COLO829 (cell line): ENCODE data around the gene ARNT2.
"Not testable (repeated sequence)": the region's sequence is repeated elsewhere in the genome, so short reads cannot be mapped to it uniquely, and the experiment has no call there.

Source experiments
- DNase-seq: peaks from one replicate; pipeline ENCODE4 v3.0.0; 2012; ENCODE audit warnings: low spot score

ARNT2 gene

DNA sequence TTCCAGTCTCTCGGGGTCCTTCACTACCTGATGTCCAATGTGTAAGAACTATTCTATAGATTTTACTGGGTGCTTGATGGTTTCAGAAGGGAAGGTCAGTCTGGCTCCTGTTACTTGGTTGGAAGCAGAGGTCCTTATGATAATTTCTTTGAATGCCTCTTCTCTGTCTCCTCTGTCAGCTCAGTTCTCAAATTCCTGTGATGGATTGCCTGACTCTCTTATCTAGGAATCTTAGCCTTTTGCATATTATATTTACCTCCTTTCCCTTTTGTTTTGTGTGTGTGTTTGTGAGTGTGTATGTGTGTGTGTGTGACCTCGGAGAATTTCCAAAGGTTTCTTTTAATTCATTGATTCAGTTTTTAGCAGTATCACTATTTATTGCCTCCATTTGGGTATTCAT lies 88.2 kb downstream of the ARNT2 start:
- DNase-seq, result no peak

DNA sequence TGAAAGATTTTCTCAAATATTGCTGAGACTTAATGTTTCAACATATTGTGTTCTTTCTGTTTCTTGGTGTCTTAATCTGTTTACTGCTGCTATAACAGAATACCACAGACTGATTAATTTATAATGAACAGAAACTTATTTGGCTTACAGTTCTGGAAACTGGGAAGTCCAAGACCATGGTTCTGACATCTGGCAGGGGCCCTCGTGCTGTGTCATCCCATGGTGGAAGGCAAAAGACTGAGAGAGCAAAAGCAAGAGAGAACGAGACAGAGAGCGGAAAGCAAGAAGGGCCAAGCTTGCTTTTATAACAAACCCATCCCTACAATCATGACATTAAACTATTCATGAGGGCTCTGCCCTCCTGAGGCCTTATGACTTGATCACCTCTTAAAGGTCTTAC lies 88.7 kb downstream of the ARNT2 start:
- no peak for DNase-seq

DNA sequence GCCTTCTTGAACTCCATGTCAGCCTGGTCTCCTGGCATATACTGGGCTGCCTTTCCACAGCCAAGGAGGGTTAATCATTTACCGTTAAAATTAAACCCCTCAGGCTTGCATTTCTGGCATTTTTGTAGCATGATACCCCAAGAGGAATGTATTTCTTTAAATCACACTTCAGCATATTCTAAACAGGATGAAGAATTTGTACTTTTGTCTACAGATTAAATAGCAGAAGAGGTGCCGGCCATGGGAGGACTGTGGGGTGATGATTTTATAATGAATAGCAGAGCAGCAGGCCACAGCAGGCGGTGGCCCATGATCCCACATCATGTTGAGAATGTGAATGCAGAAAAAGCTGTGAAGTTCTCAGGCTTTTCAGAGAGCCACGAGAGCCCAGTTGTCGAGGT lies 90.2 kb downstream of the ARNT2 start:
- no peak for DNase-seq

DNA sequence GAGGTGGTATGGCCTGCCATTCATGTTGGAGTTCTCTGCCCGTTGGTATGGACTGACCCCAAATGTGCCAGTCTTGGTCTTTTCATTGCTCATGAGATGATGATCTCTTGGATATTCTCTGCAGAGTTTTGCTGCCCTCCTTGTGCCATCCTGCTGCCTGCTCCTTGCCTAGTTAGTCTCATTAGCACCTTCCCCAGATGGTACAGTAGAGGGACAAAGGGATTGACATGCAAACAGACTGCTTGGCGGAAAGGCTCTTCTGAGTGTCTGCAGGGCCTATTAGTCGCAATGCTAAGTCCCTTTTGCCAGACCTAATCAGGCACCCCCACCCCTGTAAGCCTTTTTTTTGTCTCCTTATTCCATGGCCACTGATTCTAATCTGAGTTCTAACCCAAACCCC lies 90.6 kb downstream of the ARNT2 start:
- no peak for DNase-seq

DNA sequence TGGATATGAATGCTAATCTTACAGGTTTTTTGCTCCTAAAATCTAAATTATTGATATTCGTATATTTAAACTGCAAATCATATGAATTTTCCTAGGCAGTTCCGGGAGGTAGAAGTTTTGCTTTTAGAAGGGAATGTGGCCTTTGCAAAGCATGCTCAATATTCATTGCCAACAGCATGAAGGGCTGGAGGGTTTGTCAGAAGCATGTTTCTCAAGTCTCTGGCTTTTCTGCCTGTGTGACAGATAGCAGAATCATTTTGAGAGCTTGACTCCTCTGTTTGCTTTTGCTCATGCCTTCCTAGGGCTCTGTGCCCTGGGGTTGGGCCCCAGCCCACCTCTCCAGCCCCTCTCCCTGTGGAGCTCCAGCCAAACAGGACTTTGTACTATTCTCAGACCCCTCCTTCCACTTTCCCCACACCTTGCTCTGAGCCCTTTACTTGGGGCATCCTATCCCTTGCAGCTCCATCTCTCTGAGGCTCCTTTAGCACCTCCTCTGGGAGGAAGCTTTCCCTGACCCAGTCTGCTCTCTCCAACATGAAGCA lies 91.3 kb downstream of the ARNT2 start:
- DNase-seq, result no peak

DNA sequence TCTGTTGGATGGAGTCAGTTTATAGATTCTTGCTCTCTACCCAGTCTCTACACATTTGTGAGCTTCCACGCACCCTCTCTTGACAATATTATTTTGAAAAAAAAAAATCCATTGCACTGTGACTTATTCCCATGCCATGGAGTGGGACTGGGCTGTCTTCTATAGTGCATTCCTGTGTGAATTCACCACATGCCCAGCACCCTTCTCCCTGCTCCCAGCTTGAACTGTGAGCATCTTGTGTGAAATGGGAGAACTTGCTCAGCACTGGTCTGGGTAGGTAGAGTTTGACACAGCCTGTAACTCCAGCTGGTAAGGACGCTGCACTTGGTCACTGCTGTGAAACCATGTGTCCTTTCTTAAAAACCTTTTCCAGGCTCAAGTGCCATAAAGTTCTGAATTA lies 91.9 kb downstream of the ARNT2 start:
- DNase-seq, result no peak

DNA sequence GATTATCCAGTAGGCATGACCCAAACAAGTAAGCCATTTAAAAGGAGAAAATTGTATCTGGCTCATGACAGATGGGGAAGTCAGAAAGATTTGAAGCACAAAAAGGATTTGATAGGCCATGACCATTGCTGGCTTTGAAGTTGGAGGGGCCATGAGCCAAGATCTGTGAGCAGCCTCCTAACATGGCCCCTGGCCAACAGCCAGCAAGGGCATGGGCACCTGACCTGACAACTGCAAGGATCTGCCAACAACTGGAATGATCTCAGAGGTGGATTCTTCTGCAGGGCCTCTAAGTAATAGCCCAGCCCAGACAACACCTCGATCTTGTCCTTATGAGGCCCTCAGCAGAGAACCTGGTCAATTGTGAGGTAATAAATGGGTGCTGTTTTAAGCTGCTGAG lies 93.0 kb downstream of the ARNT2 start:
- no peak for DNase-seq

DNA sequence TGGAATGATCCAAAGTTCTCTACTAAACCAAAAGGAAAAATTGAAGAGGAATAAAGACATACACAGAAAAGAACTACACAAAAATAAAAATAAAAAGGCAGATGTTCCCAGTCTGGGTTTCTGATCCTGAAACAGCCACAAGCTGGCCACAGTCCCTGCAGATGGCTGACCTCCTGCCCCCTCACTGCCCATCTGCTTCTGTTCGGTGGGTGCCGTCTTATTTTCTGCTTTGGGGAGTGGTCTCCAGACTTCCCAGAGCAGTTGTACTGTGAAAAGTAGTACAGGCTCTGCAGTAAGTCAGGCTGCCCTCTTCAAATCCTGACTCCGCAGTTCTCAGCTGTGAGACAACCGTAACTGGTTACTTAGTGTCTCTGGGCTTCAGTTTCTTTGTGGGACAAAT lies 94.5 kb downstream of the ARNT2 start:
- DNase-seq, result no peak

DNA sequence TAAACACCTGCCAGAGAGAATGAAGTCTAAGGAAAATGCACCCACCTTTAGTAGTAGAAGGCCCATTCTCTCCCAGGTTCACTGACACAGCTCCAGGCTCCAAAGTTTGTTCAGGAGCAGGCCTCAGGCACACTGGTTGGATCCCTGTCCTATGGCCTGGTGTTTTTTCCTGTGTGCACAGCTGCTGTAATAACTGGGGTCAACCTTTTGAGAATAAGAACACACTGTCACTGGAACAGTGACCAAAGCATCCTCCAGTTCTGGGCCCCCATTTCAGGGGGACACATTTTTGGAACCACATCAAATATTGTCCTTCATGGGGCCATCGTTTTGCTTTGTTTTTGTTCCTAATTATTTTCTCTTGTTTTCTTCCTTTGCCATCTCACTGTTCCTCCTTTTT lies 95.8 kb downstream of the ARNT2 start:
- no peak for DNase-seq

DNA sequence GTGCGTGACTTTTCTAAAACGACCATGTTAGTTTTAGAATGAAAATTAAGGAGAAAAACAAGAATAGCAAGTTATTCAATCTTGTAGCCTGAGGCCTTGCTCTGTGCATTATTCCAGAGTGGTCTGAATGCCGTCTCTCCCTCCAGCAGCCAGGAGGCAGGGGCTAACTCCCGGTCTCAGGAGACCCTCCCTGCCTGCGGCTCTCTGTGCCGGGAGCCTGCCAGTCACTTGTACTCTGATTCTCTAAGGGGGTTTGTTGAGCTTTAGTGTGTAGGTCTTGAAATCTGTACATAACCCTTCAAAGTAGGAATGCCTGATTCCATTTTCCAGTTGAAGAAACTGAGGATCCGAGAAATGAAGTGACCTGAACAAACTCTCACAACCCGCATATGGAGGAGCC lies 97.3 kb downstream of the ARNT2 start:
- DNase-seq, result no peak

DNA sequence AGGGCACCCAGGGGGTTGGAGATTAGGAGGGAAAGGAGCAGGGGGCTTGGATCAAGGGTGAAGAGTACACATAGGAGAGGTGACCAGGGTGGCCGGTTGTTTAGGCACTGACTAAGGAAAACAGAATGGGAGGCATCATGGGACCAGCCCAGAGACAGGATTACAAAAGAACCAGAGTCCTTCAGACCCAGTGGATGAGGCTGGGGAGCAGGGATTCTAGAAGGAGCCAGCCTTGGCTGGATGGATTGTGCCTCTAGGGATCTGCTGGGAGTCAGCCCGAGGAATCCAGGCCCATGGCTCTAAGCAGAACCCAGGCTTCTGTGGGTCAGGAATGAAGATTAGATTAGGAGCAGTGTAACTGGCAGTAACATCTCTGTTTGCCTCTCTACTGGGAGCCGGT lies 98.6 kb downstream of the ARNT2 start:
- DNase-seq, result no peak

DNA sequence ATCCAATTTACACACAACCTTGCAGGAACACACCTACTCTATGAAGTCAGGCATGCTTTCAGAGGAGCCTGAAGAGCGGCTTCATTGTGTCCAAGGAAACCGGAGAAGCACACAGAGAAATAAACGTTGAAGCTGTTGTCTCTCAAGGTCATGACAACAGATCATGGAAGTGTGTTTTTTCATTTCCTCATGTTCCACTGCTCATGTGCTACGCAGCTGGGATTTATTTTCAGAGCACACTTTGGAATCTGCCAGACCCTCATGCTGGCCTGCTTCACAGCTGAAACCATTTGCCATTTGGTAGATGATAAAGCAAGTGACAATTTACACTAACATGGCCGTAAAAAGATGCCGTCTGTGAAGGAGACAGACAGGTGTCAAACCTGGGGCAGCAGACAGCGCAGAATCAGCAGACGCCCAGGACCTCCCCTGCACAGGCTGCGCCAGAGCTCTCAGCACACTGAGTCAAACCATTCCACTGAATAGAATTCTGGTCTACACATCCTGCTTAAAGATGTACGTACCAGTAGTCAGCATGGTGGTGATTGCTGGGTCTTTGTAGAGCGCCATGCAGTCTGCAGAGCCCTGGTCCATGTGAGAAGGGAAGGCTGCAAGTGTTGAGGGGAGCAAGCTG lies 99.3 kb downstream of the ARNT2 start:
- no peak for DNase-seq

DNA sequence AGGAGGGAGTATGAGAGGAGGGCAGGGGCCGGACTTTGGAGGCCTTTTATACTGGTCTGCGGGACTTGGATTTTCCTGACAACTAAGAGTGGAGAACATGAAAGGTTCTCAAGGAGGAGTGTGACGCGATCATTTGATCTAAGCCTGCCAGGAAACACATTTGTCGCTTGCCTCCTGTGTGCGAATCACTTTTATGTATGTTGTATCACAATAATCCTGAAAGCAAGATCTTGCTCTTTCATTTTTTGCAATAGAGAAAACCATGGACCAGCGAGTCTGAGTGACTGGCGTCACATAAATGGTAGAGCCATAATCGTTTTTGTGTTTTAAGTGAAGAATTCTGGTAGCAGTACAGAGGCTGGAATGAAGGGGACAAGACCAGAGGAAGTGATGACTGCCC lies 100.7 kb downstream of the ARNT2 start:
- no peak for DNase-seq

DNA sequence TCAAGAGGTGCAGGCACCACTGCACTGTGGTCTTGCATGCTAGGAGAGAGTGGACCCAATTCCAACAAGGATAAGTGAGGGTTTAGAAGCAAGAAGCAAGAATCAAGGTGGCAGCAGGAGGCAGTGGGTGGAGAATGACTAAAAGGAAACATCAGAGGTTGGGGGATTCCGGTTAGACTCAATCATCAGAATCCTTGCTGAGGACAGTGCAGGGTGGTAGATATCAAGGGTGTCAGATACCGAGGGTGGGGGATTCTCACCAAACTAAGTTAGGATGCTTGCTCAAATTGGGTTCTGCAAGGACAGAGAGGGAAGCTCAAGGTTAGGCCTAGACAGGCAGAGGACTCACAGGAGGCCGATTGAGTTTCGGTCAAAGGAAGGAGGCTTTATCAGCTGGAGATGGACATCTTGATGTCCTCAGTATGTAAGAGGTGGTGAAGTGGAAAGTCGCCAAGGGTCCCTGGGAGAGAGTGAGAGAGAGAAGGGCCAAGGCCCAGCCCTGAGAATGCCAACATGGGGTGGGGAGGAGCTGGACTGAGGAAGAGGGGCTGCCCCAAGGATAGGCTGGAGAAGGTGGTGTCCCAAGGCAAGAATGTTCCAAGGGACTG lies 102.2 kb downstream of the ARNT2 start:
- no peak for DNase-seq

DNA sequence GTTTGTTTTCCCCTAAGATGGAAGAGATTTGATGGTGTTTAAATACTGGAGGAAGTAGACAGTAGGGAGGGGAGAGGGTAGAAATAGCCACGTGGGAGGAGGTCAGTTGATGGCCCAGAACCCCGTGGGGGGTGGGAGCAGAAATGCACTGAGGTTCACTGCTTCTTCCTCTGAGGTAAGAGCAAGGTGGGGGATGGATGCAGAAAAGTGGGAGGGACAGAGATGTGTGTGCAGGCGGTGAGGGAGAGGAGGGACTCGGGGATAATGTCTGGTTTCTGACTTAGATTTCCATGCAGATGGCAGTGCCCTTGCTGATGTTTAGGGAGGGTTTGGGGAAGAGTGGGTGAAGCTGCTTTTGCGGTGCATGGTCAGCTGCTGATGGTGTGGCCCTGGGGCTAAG lies 102.9 kb downstream of the ARNT2 start:
- no peak for DNase-seq

DNA sequence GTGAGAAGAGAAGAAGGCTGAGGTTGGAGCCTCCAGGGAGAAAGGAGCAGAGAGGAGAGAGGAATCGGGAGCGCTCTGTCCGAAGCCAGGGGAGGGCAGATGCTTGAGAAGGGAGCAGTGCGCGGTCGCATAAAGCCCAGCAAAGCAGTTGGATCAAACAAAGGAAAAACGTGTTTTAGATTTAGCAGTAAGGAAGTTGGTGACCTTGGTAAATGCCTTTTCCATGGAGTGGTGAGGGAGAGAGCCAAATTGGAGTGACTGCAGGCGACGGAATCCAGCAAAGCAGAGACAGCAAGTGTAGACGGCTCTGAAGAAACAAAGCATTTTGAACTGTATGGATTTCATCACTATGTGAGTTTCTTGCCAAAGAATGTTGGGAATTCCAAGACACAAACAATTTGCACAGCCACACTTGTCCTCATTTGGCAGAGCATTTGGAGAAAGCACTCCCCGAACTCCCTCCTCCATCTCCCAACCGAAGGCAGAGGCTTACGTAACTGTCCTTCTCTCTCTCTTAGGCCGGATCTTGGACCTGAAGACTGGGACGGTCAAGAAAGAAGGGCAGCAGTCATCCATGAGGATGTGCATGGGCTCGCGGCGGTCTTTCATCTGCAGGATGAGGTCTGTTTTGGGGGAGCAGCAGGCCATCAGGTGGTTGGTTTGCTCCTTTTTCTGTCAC lies 103.6 kb downstream of the ARNT2 start:
- DNase-seq, result no peak

DNA sequence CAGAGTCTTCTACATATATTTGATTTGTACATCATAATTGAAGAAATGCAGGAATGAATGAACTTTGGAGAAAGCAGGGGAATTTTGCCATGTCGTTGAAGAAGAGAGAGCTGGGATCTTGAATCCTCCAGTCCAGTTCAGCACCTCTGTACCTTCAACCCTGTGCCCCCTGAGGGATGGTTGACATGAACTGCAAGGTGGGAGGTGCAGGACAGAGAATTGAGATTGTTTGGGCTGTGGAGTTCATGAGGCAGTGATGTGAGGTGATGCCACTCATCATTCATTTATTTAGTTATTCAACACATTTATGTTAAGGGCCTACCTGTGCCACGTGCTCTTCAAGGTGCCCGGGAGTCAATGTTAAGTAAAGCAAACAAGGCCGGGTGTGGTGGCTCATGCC lies 104.6 kb downstream of the ARNT2 start:
- DNase-seq, result no peak

DNA sequence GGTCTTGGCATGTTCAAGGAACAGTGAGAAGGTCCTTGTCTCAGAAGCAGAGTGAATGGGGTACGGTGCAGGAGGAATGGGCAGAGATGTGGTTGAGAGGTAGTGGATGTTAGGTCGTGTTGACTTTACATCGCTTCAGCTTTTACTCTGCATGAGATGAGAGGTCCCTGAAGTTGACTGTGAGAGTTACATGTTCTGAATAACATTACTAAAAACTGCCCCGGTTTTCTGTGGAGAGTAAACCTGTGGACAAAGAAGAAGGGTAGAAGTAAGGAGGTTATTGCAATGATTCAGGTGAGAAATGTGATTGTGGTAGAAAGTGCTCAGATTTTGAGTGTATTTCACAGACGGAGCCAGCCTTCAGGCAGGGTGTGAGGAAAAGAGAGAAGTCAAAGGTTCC lies 105.6 kb downstream of the ARNT2 start:
- DNase-seq, result no peak

DNA sequence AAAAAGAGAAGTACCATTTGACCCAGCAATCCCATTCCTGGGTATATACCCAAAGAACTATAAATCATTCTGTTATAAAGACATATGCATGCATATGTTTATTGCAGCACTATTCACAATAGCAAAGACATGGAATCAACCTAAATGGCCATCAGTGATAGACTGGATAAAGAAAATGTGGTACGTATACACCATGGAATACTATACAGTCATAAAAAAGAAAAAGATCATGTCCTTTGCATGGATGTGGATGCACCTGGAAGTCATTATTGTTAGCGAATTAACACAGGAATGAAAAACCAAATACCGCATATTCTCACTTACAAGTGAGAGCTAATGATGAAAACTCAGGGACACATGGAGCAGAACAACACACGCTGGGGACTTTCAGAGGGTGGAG lies 106.8 kb downstream of the ARNT2 start:
- DNase-seq, result not testable (repeated sequence)

DNA sequence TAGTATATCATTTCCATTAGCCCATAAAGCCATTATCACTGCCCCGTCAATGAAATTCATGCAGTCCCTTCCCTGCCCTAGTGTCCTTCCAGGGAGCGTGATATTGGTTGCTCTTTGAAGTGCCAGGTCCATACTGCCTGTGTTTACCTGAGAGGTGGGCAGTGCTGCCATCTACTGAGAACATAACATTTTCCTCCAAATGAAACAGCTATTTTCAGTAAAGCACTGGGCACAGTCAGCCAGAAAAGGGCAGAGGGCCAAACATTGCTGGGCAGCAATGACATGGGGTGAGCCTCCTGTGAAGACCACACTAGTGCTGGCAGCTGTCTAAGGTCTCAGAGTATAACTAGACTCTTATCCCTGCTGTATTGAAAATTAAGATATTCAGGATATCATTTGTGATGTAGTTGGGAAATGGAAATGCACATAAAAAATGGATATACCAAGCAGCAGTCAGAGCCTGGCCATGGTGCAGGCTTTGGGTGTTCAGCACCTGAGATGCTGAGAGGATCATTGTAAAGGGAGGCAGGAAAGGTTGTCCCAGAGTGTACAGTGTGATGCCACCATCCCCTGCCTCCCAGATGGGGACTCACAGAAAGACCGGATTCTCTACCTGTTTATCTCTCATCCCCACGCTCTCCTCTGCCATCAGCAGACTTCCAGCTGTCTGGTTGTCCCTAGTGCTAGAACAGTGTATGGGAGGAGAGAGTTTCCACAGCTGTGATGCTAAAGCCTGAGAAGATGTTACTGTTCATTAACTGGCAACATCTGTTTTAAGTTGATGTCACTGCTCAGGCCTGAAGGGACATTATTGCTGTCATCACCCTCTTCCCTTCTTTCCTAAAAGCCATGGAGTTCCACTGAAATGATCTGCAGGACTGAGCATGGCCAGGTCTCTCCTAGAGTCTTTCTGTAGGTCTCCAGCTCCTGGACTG lies 108.8 kb downstream of the ARNT2 start:
- DNase-seq, result no peak

DNA sequence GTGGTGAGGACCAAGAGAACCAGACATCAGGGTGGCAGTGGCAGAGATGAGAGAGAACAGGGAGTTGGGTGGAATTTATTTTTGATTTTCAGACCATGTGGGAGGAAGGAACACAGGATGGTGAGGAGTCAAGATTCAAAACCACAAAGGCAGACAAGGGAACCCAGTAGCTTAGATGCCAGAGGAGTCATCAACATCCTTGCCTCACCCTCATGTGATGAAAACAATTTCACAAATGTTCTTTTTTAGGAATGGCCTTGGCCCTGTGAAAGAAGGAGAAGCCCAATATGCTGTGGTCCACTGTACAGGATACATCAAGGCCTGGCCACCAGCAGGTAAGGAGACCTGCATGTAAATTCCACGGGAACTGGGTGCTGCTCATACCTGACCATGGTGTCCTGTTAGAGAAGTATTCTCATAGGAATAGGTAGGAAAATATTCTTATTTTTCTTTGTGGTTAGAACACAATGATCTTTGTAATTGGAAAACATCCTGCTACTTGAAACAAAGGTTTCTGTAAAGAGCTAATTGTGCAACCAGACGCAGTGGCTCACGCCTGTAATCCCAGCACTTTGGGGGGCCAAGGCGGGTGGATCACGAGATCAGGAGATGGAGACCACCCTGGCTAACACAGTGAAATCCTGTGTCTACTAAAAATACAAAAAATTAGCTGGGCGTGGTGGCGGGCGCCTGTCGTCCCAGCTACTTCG lies 110.0 kb downstream of the ARNT2 start:
- DNase-seq, result no peak

DNA sequence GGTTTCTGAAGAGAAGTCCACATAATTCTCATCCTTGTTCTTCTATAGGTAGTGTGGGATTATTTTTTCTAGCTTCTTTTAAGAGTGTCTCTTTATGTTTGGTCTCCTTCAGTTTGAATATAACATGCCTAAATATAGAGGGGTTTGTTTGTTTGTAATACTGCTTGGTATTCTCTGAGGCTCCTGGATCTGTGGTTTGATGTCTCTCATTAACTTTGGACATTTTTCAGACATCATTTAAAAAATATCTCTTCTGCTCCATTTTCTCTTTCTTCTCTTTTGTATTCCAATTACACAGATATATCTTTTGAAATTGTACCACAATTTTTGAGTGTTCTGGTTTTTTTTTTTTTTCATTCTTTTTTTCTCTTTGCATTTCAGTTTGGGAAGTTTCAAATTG lies 113.1 kb downstream of the ARNT2 start:
- DNase-seq, result no peak
